Measurements from ENCODE around the gene MIEF2.

The MIEF2 gene

GRCh38 chr17:18253187-18253884, 7.1 kb upstream of the MIEF2 start:
- no peak for TF ChIP-seq CTCF (IDR thresholded peaks at IDR 0.05; ENCODE audit: low read depth, low read length)
- no peak overlapping the region for H3K4me3 ChIP-seq (ENCODE audit: low read depth, low read length)

GRCh38 chr17:18253947-18254821, 6.3 kb upstream of the MIEF2 start:
- H3K4me3 ChIP-seq (ENCODE audit: low read depth, low read length): no peak overlapping the region
- no peak for TF ChIP-seq CTCF (IDR thresholded peaks at IDR 0.05; ENCODE audit: low read depth, low read length)

GRCh38 chr17:18254888-18255649, 5.4 kb upstream of the MIEF2 start:
- no peak overlapping the region for H3K4me3 ChIP-seq (ENCODE audit: low read depth, low read length)
- TF ChIP-seq CTCF (IDR thresholded peaks at IDR 0.05; ENCODE audit: low read depth, low read length): no peak

GRCh38 chr17:18256351-18256750, 4.1 kb upstream of the MIEF2 start:
- no peak overlapping the region for H3K4me3 ChIP-seq (ENCODE audit: low read depth, low read length)
- TF ChIP-seq CTCF (IDR thresholded peaks at IDR 0.05; ENCODE audit: low read depth, low read length): no peak

GRCh38 chr17:18256776-18257175, 3.7 kb upstream of the MIEF2 start:
- H3K4me3 ChIP-seq (ENCODE audit: low read depth, low read length): peak overlapping the region; percentile 90
- TF ChIP-seq CTCF (IDR thresholded peaks at IDR 0.05; ENCODE audit: low read depth, low read length): no peak

GRCh38 chr17:18257268-18257981, 3.0 kb upstream of the MIEF2 start:
- H3K4me3 ChIP-seq (ENCODE audit: low read depth, low read length): peak overlapping the region; percentile 90
- no peak for TF ChIP-seq CTCF (IDR thresholded peaks at IDR 0.05; ENCODE audit: low read depth, low read length)

Data from WI38 (cell line).